ENCODE measurements around the gene CCP110.
"Not testable (repeated sequence)": the region's sequence is repeated elsewhere in the genome, so short reads cannot be mapped to it uniquely, and the experiment has no call there.

CCP110 gene

GRCh38 chr16:19507867-19508266, 15.9 kb upstream of the CCP110 start:
- DNase-seq (ENCODE audit: low read depth in 2 of 2), result no peak

- DNase-seq (ENCODE audit: low read depth in 2 of 2), result no peak
Measured at GRCh38 chr16:19512297-19512696, 11.4 kb upstream of the CCP110 start.

GRCh38 chr16:19513377-19514053, 10.2 kb upstream of the CCP110 start:
- no peak for DNase-seq (ENCODE audit: low read depth in 2 of 2)

GRCh38 chr16:19515757-19516156, 8.0 kb upstream of the CCP110 start:
- DNase-seq (ENCODE audit: low read depth in 2 of 2), result no peak

- DNase-seq (ENCODE audit: low read depth in 2 of 2), result no peak
Measured at GRCh38 chr16:19517424-19518089, 6.2 kb upstream of the CCP110 start.

GRCh38 chr16:19518388-19518787, 5.4 kb upstream of the CCP110 start:
- DNase-seq (ENCODE audit: low read depth in 2 of 2), result no peak

- DNase-seq (ENCODE audit: low read depth in 2 of 2), result no peak
Measured at GRCh38 chr16:19520861-19521331, 2.8 kb upstream of the CCP110 start.

- DNase-seq (ENCODE audit: low read depth in 2 of 2), result peak; percentile 86 to 92
Measured at GRCh38 chr16:19521471-19522396, 2.0 kb upstream of the CCP110 start, which contains the start of gene GDE1. Gene GDE1, minus strand, starts transcription at chr16:19522098. Its CDS starts 134 bp downstream, at chr16:19521964.

- no peak for DNase-seq (ENCODE audit: low read depth in 2 of 2)
Measured at GRCh38 chr16:19522397-19522732, 1.4 kb upstream of the CCP110 start.

GRCh38 chr16:19522760-19523159, 982 bp upstream of the CCP110 start:
- no peak for DNase-seq (ENCODE audit: low read depth in 2 of 2)

GRCh38 chr16:19523184-19523558, 571 bp upstream of the CCP110 start:
- no peak for DNase-seq (ENCODE audit: low read depth in 2 of 2)

- no peak for DNase-seq (ENCODE audit: low read depth in 2 of 2)
Measured at GRCh38 chr16:19524356-19524615, 544 bp downstream of the CCP110 start.

GRCh38 chr16:19524616-19525384, 1.1 kb downstream of the CCP110 start:
- DNase-seq (ENCODE audit: low read depth in 2 of 2), result no peak

GRCh38 chr16:19525385-19525723, 1.6 kb downstream of the CCP110 start:
- no peak for DNase-seq (ENCODE audit: low read depth in 2 of 2)

GRCh38 chr16:19527161-19527560, 3.4 kb downstream of the CCP110 start:
- no peak for DNase-seq (ENCODE audit: low read depth in 2 of 2)

GRCh38 chr16:19528666-19529065, 4.9 kb downstream of the CCP110 start:
- no peak for DNase-seq (ENCODE audit: low read depth in 2 of 2)

GRCh38 chr16:19532601-19533000, 8.9 kb downstream of the CCP110 start:
- no peak for DNase-seq (ENCODE audit: low read depth in 2 of 2)

- DNase-seq (ENCODE audit: low read depth in 2 of 2), result no peak
Measured at GRCh38 chr16:19540241-19540970, 16.7 kb downstream of the CCP110 start.

GRCh38 chr16:19542138-19542821, 18.5 kb downstream of the CCP110 start:
- DNase-seq (ENCODE audit: low read depth in 2 of 2), result no peak

GRCh38 chr16:19543278-19543996, 19.7 kb downstream of the CCP110 start:
- DNase-seq (ENCODE audit: low read depth in 2 of 2), result not testable (repeated sequence)

Measured in stimulated activated CD8-positive, alpha-beta memory T cell treated with anti-CD3 and anti-CD28 coated beads, Interleukin-2, amount 100 ng/mL, for 1 hour (primary cell).